NCI-H2171 (cell line): ENCODE measurements around the gene JPH3.

ENCODE experiments used
- DNase-seq: peaks from one replicate; lab custom pipeline; 2025; lab: John Stamatoyannopoulos, UW

JPH3 gene

DNA sequence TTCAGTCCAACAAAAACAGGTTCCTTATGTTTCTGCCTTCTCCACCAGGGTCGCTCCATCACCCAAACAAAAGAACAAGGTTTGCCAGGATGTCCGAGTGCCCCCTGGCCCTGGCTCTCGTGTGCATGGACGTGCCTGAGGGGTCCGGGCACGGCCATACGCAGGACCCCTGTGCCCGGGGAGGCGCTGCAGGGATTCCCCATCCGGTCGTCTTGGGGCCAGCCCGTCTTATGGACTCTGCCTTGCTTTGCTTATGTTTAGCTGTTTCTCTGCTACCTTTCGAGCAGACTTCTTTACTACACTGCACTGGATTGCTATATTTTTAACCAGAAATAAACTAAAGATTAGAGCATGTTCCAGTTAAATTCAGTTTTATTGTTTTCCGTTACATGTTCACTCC lies 95.5 kb downstream of the JPH3 start:
- no peak for DNase-seq

GRCh38 chr16:87698241-87698640 lies 95.9 kb downstream of the JPH3 start:
- no peak for DNase-seq

GRCh38 chr16:87698676-87699199 lies 96.4 kb downstream of the JPH3 start:
- no peak for DNase-seq

GRCh38 chr16:87700406-87701077 lies 98.2 kb downstream of the JPH3 start:
- DNase-seq: no peak

DNA sequence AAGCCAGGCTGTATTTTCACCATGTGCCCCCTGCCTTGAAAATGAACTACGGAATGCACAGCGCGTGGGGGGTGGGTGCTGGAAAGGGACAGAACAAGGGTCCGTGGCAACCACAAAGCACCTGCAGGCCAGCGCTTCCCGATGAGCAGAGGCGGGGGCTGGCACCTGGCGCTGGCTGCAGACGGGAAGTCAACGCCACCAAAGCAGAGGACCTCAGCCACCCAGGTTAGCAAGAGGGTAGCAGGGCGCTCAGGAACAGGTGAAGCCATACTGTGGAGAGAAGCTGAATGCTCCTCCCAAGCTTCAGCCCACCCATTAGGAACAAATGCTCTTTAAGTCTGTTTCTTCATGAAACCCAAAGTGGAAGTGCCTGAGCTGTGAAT lies 98.8 kb downstream of the JPH3 start:
- no peak for DNase-seq

DNA sequence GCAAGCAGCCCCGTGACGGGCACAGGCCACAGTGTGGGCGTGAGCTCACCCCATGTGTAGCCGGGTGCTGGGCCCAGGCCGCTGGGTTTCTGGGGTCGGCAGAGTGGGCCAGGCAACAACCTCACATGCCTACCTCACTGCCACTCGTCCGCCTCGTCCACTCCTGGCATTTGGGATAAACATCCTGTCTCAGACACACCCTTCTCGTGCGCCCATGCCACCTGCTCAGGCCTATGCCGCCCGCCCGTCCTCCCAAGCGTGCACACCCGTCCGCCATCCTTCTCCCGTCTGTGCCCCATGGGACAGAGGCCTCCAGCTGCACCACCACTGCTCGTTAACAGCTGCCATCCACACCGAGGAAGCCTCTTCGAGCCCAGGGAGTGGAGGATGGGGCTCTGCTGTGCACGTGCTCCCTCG lies 99.2 kb downstream of the JPH3 start:
- DNase-seq: peak; percentile 75

GRCh38 chr16:87702325-87702811 lies 100.1 kb downstream of the JPH3 start:
- no peak for DNase-seq

DNA sequence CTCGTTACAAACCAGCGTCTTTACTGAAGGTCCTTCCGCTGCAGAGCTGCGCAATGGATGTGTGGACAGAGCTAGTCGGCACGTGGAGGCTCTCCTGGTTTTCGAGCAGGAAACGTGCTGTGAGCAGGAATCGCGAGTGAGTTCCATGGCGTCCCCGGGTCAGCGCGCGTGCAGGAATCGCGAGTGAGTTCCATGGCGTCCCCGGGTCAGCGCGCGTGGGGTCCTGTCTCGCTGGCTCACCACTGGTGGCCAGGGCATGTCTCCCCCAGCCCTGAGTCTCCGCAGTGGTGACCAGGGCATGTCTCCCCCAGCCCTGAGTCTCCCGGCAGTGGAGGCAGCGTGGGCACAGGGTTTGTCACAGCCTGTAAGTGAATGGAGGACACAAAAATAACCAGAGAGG lies 100.8 kb downstream of the JPH3 start:
- DNase-seq: no peak

- no peak for DNase-seq
Measured at GRCh38 chr16:87703835-87704375, 101.6 kb downstream of the JPH3 start.

DNA sequence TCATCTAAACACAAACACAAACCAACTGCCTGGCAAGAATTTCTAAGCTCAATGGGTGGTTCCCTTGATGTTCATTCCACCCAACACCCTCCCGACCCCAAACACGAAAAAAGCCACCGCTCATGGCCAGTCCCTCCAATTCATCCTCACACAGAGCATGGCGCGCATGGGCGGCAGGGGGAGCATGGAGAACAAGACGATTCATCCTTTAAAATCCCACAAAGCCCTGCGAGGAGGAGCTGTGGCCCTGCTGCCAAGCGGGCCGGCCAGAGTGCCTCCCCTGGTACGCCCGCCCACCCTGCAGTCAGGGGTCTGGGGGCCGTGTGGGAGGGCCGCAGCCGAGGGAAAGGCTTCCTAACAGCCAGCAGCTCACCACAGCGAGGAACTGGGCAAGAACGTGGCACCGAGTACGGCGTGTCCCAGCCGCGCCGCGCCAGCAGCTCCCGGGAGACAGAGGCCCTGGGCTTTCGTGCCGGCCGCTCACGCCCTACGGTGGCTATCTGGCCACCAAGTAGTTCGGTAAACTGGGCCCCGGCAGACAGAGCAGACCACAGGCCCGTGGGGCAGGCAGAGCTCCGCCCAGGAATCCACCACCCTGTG lies 102.5 kb downstream of the JPH3 start:
- DNase-seq: no peak

DNA sequence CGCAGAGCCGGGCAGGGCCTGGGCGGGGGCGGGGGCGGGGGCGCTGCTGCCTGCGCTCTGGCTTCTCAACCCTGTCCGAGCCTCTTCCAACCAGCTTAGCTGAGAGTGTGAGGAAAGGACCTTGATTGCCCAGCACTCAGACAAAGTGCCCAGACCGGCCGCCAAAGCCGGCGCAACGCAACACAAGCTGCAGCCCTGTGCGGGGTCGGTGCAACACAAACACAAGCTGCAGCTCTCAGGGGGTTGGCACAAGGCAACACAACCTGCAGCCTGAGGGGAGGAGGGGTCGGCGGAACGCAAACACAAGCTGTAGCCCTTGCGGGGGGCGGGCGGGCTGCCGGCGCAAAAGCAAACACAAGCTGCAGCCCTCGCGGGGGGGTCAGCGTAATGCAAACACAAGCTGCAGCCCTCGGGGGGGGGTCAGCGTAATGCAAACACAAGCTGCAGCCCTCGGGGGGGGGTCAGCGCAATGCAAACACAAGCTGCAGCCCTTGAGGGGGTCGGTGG lies 103.5 kb downstream of the JPH3 start:
- DNase-seq: no peak

GRCh38 chr16:87706278-87707000 lies 104.1 kb downstream of the JPH3 start:
- DNase-seq: peak; percentile 28

- no peak for DNase-seq
Measured at GRCh38 chr16:87707097-87707496, 104.8 kb downstream of the JPH3 start.

DNA sequence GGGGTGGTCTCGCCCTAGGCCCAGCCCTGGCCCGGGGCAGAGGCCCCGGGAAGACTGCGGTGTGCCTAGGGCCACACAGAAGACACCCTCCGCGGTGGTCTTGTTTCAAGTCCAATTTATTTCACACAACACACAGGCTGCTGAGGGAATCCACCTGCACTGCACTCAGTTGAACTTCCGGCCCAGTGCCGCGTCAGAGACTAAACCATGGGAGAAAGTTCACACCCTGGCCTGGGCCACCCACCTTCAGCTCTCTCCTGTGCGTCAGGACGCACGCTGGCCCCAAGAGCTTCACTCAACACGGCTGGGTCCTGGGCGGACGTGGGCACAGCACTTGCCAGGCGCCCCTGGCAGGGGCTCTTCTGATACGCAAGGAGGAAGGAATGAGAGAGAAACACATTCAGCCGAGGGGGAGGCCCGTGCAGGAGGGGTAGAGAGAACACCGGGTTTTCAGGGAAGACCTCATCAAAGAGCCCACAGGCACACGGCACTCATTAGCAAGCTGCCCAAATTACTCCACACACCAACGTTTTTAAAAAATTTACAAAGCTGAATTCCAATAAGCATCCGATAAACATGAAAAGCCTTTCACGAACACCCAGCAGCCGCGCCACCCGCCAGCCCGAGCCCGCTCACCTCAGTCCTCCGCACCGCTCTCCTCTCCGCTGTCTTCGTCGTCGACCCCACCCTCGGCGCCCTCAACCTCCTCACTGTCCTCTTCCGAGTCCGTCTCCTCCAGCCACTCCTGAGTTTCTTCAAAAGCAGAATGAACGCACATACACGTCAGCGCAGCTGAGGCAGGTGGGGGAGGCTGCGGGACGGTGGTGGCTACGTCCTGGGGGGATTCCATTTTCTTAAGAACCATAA lies 105.6 kb downstream of the JPH3 start:
- no peak for DNase-seq

DNA sequence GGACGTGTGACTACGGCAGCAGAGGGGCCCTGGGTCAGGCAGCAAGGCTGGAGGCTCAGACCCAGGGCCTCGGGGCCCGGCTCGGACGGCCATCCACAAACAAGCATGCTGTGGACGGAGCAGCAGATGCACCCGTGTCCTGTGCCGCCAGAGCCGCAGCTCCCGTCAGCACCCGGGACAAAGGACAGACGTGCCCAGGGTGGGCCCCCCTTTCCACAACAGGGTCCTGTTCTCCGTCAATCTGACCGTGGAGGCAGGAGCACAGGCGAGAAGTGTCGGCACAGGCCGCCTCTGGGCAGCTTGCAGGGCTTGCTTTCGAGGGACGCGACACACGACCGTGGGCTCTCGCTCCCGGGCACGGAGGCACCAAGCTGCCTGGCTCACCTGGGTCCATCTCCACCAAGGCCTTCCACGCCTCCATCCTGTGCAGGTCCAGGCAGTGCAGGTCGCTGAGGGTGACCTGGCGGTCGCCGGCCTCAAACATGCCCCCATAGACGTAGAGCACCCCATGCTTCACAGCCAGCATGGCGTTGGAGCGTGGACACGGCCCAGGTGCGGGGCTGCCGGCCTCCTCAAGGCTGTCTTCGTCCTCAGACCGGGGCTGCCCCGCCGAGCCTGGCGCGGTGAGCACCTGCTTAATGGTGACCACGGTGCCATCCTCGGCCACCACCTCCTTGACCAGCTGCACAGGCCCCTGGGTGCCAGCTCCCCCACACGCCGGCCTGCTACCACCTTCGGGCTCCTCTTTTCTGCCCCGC lies 106.8 kb downstream of the JPH3 start:
- DNase-seq: no peak

- DNase-seq: no peak
Measured at GRCh38 chr16:87709677-87710076, 107.4 kb downstream of the JPH3 start.

DNA sequence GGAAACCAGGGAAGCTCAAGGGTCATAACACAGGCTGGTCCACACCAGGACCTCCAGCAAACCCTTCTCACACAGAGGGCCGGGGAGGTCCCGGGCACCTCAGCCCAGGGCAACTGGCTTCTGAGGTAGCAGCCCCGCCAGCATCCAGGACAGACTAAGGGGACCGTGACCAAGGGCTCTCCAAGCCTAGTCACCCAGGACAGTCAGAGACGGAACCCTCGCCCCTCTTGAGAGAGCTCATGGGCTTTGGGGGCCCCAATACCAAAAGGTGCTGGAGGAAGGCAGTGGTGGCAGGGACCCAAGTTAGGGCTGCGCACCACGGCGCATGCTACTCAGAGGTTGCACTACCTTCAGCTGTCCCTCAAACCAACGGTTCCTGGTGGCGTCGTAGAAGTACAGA lies 108.6 kb downstream of the JPH3 start:
- DNase-seq: no peak

- no peak for DNase-seq
Measured at GRCh38 chr16:87712184-87712762, 110.0 kb downstream of the JPH3 start.

- no peak for DNase-seq
Measured at GRCh38 chr16:87713451-87714229, 111.3 kb downstream of the JPH3 start.

GRCh38 chr16:87715231-87715630 lies 112.9 kb downstream of the JPH3 start:
- no peak for DNase-seq
